ENCODE data around the gene ZNRD2. TPM values are rescaled to one million over a fixed set of nuclear protein-coding genes. Genes with fewer than 3 reads are reported as not detected.

Gene ZNRD2
- total and polyA plus RNA-seq, 10 of the 15 experiments (the other 5 are each of a cell fraction or from before 2014, with no cell fraction given): 7.9 to 111 (median 55.4) TPM

GRCh38 chr11:65576232-65576866 lies 6.1 kb downstream of the ZNRD2 start (continued):
- no peak for TF ChIP-seq E2F4 (IDR thresholded peaks at IDR 0.05; ENCODE audit: low read depth, low read length)
- no peak for TF ChIP-seq IKZF1 (conservative IDR thresholded peaks at IDR 0.05)
- no peak for TF ChIP-seq IRF5 (IDR thresholded peaks at IDR 0.05; ENCODE audit: borderline replicate concordance)
- no peak for TF ChIP-seq ZBED1 (IDR thresholded peaks at IDR 0.05; ENCODE audit: borderline replicate concordance)
- no peak for TF ChIP-seq ZNF24 (IDR thresholded peaks at IDR 0.05)
- peak; percentile 9 for TF ChIP-seq DPF2 (IDR thresholded peaks at IDR 0.05)
- no peak for TF ChIP-seq JUND (IDR thresholded peaks at IDR 0.05; ENCODE audit: low read depth, low read length)
- no peak for TF ChIP-seq STAT3 (IDR thresholded peaks at IDR 0.05; ENCODE audit: low read depth, low read length)
- no peak for TF ChIP-seq SUZ12 (IDR thresholded peaks at IDR 0.05; ENCODE audit: unreplicated experiment)
- no peak for TF ChIP-seq SPI1 (IDR thresholded peaks at IDR 0.05; ENCODE audit: borderline replicate concordance, insufficient read depth, low read depth, low read length)
- no peak for TF ChIP-seq TAF1 (IDR thresholded peaks at IDR 0.05; ENCODE audit: borderline replicate concordance, low read depth, low read length)
- no peak for TF ChIP-seq KAT2A (conservative IDR thresholded peaks at IDR 0.05; ENCODE audit: control insufficient read depth, low read depth, low read length)
- no peak for TF ChIP-seq ZBTB40 (IDR thresholded peaks at IDR 0.05; ENCODE audit: borderline replicate concordance)
- TF ChIP-seq POLR2AphosphoS5 (IDR thresholded peaks at IDR 0.05; ENCODE audit: low read length): no peak
- peak; percentile 57 for TF ChIP-seq NKRF (conservative IDR thresholded peaks at IDR 0.05)
- TF ChIP-seq MEF2B (IDR thresholded peaks at IDR 0.05; ENCODE audit: partially characterized antibody, poor library complexity, severe bottlenecking): no peak
- 0 out of 2 replicates have a peak, but pooled peaks have one; percentile 49 for TF ChIP-seq BCLAF1 (IDR thresholded peaks at IDR 0.05)
